Suprapubic skin (tissue), 3 donors: ENCODE data around the gene CHRM3.

Experiments used
- POLR2AphosphoS5 ChIP-seq, 3 donors: sonication (generic); formaldehyde crosslinking; IDR thresholded peaks; one replicate each; pipeline ENCODE4 v1.6.1; 2017; ENCODE audit warnings: antibody characterized with exemption in 3 of 3
- TF ChIP-seq, protein P1 (sequence below), 2 donors: fragments of 200-600 bp in 1 of 2; fragments of 450-650 bp in 1 of 2; sonication (generic) in 1 of 2; IDR thresholded peaks; one replicate each; pipeline ENCODE4 v1.5.1; 2016 to 2019; ENCODE audit warnings: antibody characterized with exemption in 2 of 2, mild to moderate bottlenecking in 1 of 2, moderate library complexity in 1 of 2

GRCh38 chr1:239422818-239423217 is 36.5 kb downstream of the CHRM3 start:
- TF ChIP-seq, protein P1, sequence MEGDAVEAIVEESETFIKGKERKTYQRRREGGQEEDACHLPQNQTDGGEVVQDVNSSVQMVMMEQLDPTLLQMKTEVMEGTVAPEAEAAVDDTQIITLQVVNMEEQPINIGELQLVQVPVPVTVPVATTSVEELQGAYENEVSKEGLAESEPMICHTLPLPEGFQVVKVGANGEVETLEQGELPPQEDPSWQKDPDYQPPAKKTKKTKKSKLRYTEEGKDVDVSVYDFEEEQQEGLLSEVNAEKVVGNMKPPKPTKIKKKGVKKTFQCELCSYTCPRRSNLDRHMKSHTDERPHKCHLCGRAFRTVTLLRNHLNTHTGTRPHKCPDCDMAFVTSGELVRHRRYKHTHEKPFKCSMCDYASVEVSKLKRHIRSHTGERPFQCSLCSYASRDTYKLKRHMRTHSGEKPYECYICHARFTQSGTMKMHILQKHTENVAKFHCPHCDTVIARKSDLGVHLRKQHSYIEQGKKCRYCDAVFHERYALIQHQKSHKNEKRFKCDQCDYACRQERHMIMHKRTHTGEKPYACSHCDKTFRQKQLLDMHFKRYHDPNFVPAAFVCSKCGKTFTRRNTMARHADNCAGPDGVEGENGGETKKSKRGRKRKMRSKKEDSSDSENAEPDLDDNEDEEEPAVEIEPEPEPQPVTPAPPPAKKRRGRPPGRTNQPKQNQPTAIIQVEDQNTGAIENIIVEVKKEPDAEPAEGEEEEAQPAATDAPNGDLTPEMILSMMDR (IDR thresholded peaks at IDR 0.05), result no peak
- TF ChIP-seq POLR2AphosphoS5 (IDR thresholded peaks at IDR 0.05), result no peak
